Measurements from ENCODE around the gene RXRA. TPM values are rescaled to one million over a fixed set of nuclear protein-coding genes. Genes with fewer than 3 reads are reported as not detected.

RXRA gene
- total RNA-seq, 1 experiment from 2014 or later = 39.1 TPM

GRCh38 chr9:134440636-134441226, 114.5 kb downstream of the RXRA start:
- peaks cover 43% of the 10 kb centered on the region for H3K4me1 ChIP-seq
- no peak for DNase-seq
- H3K9me3 ChIP-seq (replicated peaks) = no peaks in the 10 kb centered on the region
- H3K36me3 ChIP-seq = no peaks in the 10 kb centered on the region
- no peaks in the 10 kb centered on the region for H3K27me3 ChIP-seq
- H3K4me3 ChIP-seq = no peak overlapping the region
- no peak overlapping the region for H3K27ac ChIP-seq

- Histone ChIP-seq H3K9me3 (replicated peaks) (no peaks in the 10 kb centered on the region), H3K36me3 (no peaks in the 10 kb centered on the region), H3K27me3 (no peaks in the 10 kb centered on the region), H3K27ac (no peak overlapping the region), H3K4me1 (peaks cover 36% of the 10 kb centered on the region), H3K4me3 (no peak overlapping the region)
- no peak for DNase-seq
Measured at GRCh38 chr9:134441227-134442084, 115.2 kb downstream of the RXRA start.

GRCh38 chr9:134442085-134442474, 115.8 kb downstream of the RXRA start:
- Histone ChIP-seq H3K4me3 (no peak overlapping the region), H3K27me3 (no peaks in the 10 kb centered on the region), H3K9me3 (replicated peaks) (no peaks in the 10 kb centered on the region), H3K27ac (no peak overlapping the region), H3K4me1 (peaks cover 29% of the 10 kb centered on the region), H3K36me3 (no peaks in the 10 kb centered on the region)
- DNase-seq = peak; percentile 57 to 64

GRCh38 chr9:134442486-134443173, 116.4 kb downstream of the RXRA start:
- no peak overlapping the region for H3K4me3 ChIP-seq
- peak; percentile 44 to 46 for DNase-seq
- no peaks in the 10 kb centered on the region for H3K27me3 ChIP-seq
- H3K36me3 ChIP-seq = no peaks in the 10 kb centered on the region
- H3K4me1 ChIP-seq = peaks cover 25% of the 10 kb centered on the region
- H3K9me3 ChIP-seq (replicated peaks) = no peaks in the 10 kb centered on the region
- no peak overlapping the region for H3K27ac ChIP-seq

- H3K27ac ChIP-seq = no peak overlapping the region
- H3K9me3 ChIP-seq (replicated peaks) = no peaks in the 10 kb centered on the region
- H3K27me3 ChIP-seq = no peaks in the 10 kb centered on the region
- no peaks in the 10 kb centered on the region for H3K36me3 ChIP-seq
- no peak overlapping the region for H3K4me3 ChIP-seq
- peaks cover 19% of the 10 kb centered on the region for H3K4me1 ChIP-seq
- DNase-seq = peak; percentile 87 to 92
Measured at GRCh38 chr9:134443174-134444037, 117.2 kb downstream of the RXRA start.

- no peak for DNase-seq
- Histone ChIP-seq H3K4me1 (peaks cover 17% of the 10 kb centered on the region), H3K27me3 (no peaks in the 10 kb centered on the region), H3K27ac (no peak overlapping the region), H3K4me3 (no peak overlapping the region), H3K36me3 (no peaks in the 10 kb centered on the region), H3K9me3 (replicated peaks) (peaks cover 5% of the 10 kb centered on the region; the same call in 1 of the 2 replicates)
Measured at GRCh38 chr9:134444038-134444315, 117.7 kb downstream of the RXRA start.

GRCh38 chr9:134445000-134445399, 118.7 kb downstream of the RXRA start:
- Histone ChIP-seq H3K27me3 (no peaks in the 10 kb centered on the region), H3K4me1 (peaks cover 17% of the 10 kb centered on the region), H3K27ac (no peak overlapping the region), H3K36me3 (no peaks in the 10 kb centered on the region), H3K4me3 (no peak overlapping the region), H3K9me3 (replicated peaks) (peaks cover 5% of the 10 kb centered on the region; the same call in 1 of the 2 replicates)
- DNase-seq = no peak

- Histone ChIP-seq H3K27me3 (no peaks in the 10 kb centered on the region), H3K27ac (no peak overlapping the region), H3K4me1 (no peaks in the 10 kb centered on the region; the same call in 1 of the 2 replicates), H3K9me3 (replicated peaks) (peaks cover 5% of the 10 kb centered on the region; the same call in 1 of the 2 replicates), H3K4me3 (no peak overlapping the region), H3K36me3 (no peaks in the 10 kb centered on the region)
- DNase-seq = peak; percentile 93 to 97
Measured at GRCh38 chr9:134449180-134449916, 123.1 kb downstream of the RXRA start.

GRCh38 chr9:134451700-134452458, 125.6 kb downstream of the RXRA start:
- H3K4me1 ChIP-seq = peaks cover 8% of the 10 kb centered on the region
- no peak for DNase-seq

GRCh38 chr9:134452728-134453127, 126.5 kb downstream of the RXRA start:
- no peak for DNase-seq
- Histone ChIP-seq H3K36me3 (no peaks in the 10 kb centered on the region), H3K4me1 (peaks cover 9% of the 10 kb centered on the region)

More at GRCh38 chr9:134451700-134452458, 125.6 kb downstream of the RXRA start:
- Histone ChIP-seq H3K27ac (no peak overlapping the region), H3K27me3 (no peaks in the 10 kb centered on the region), H3K4me3 (no peak overlapping the region), H3K36me3 (no peaks in the 10 kb centered on the region), H3K9me3 (replicated peaks) (peaks cover 5% of the 10 kb centered on the region; the same call in 1 of the 2 replicates)

GRCh38 chr9:134453776-134454475, 127.7 kb downstream of the RXRA start:
- Histone ChIP-seq H3K4me3 (no peak overlapping the region), H3K4me1 (peaks cover 9% of the 10 kb centered on the region), H3K27me3 (no peaks in the 10 kb centered on the region), H3K9me3 (replicated peaks) (peaks cover under 1% of the 10 kb centered on the region; the same call in 1 of the 2 replicates), H3K27ac (no peak overlapping the region), H3K36me3 (no peaks in the 10 kb centered on the region)
- DNase-seq = no peak

More at GRCh38 chr9:134452728-134453127, 126.5 kb downstream of the RXRA start:
- H3K9me3 ChIP-seq (replicated peaks) = peaks cover 5% of the 10 kb centered on the region; the same call in 1 of the 2 replicates
- no peak overlapping the region for H3K27ac ChIP-seq
- H3K4me3 ChIP-seq = no peak overlapping the region
- H3K27me3 ChIP-seq = no peaks in the 10 kb centered on the region

GRCh38 chr9:134454476-134454857, 128.2 kb downstream of the RXRA start:
- H3K27me3 ChIP-seq = no peaks in the 10 kb centered on the region
- H3K9me3 ChIP-seq (replicated peaks) = no peaks in the 10 kb centered on the region
- H3K4me1 ChIP-seq = peaks cover 9% of the 10 kb centered on the region
- H3K36me3 ChIP-seq = no peaks in the 10 kb centered on the region
- H3K4me3 ChIP-seq = no peak overlapping the region
- no peak for DNase-seq
- no peak overlapping the region for H3K27ac ChIP-seq

- H3K27ac ChIP-seq = no peak overlapping the region
- no peaks in the 10 kb centered on the region for H3K36me3 ChIP-seq
- H3K9me3 ChIP-seq (replicated peaks) = no peaks in the 10 kb centered on the region
- DNase-seq = no peak
- H3K4me3 ChIP-seq = no peak overlapping the region
- peaks cover 9% of the 10 kb centered on the region for H3K4me1 ChIP-seq
- H3K27me3 ChIP-seq = no peaks in the 10 kb centered on the region
Measured at GRCh38 chr9:134455021-134455471, 128.8 kb downstream of the RXRA start.
